Spleen (tissue), 7 donors: ENCODE data around the gene CXCR3.

ENCODE experiments used
- POLR2A ChIP-seq, 3 donors: fragments of 450-650 bp; IDR thresholded peaks; one replicate each; pipeline ENCODE4 v1.5.1; 2017; ENCODE audit warnings: antibody characterized with exemption in 3 of 3, mild to moderate bottlenecking in 1 of 3
- POLR2AphosphoS5 ChIP-seq, 3 donors: sonication (generic); formaldehyde crosslinking; IDR thresholded peaks; one replicate each; pipeline ENCODE4 v1.5.1; 2017; ENCODE audit warnings: antibody characterized with exemption in 3 of 3
- TF ChIP-seq, protein P1 (sequence below), 11 experiments: fragments of 200-600 bp in 7 of 11; fragments of 450-650 bp in 4 of 11; sonication (generic) in 4 of 11; IDR thresholded peaks in 8 of 11; conservative IDR thresholded peaks in 3 of 11; 1 replicate in 7 of 11; 2 replicates in 4 of 11; pipeline versions ENCODE4 v1.4.0 to v1.8.0; 2016 to 2021; ENCODE audit warnings: antibody characterized with exemption in 11 of 11, inconsistent platforms in 4 of 11, mild to moderate bottlenecking in 1 of 11
- donor health status: DM: no; HTN: no; CAD: no; lungs with moderate emphysema.
- donor health status: DM: no; HTN: no; CAD: no.
- donor health status: DM: no; HTN: no; CAD: no.

DNA sequence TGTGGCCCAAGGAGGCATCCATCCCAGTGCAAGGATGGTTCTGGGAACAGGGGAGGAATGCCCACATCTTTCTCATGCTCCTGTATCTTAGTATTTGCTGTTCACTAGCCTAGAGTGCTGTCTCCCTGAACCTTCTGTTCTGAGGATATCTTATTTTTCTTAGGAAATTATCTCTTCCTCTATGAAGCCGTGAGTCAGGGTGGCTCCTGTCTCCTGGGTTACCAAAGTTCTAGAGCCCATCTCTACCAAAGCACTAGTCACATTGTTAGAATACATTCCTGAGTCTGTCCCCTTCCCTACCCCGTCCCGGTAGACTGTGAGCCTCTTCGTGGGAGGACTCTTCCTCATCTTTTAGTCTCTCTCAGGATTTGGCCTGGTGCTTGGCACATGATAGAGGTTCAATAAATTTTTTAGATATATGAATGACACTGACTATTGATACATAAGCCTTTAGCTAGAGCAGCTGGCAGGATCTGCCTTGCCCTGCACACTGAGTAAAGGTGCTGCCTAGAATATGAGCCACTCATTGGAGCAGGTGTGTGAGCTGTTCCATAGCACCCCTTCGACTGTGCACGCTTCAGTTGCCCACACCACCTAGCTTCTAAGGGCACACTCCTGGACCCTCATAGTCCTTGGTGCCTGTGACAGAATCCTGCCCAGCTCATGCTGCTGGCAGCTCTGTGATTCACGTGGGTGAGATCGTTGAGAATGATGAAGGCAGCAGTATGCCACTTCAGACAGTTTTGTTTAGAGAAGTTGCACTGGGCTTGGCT, 13.3 kb downstream of the CXCR3 start:
- TF ChIP-seq, protein P1, sequence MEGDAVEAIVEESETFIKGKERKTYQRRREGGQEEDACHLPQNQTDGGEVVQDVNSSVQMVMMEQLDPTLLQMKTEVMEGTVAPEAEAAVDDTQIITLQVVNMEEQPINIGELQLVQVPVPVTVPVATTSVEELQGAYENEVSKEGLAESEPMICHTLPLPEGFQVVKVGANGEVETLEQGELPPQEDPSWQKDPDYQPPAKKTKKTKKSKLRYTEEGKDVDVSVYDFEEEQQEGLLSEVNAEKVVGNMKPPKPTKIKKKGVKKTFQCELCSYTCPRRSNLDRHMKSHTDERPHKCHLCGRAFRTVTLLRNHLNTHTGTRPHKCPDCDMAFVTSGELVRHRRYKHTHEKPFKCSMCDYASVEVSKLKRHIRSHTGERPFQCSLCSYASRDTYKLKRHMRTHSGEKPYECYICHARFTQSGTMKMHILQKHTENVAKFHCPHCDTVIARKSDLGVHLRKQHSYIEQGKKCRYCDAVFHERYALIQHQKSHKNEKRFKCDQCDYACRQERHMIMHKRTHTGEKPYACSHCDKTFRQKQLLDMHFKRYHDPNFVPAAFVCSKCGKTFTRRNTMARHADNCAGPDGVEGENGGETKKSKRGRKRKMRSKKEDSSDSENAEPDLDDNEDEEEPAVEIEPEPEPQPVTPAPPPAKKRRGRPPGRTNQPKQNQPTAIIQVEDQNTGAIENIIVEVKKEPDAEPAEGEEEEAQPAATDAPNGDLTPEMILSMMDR (IDR thresholded peaks at IDR 0.05 in 8 of 11, conservative IDR thresholded peaks at IDR 0.05 in 3 of 11) = no peak
- no peak for TF ChIP-seq POLR2A (IDR thresholded peaks at IDR 0.05)
- TF ChIP-seq POLR2AphosphoS5 (IDR thresholded peaks at IDR 0.05) = no peak
